HG03095 (cell line): ENCODE data around the gene RPS6KB1.
"Not testable (repeated sequence)": the region's sequence is repeated elsewhere in the genome, so short reads cannot be mapped to it uniquely, and the experiment has no call there.

Source experiments
- ATAC-seq: cut with Tn5 transposase; IDR thresholded peaks from one replicate; pipeline ENCODE4 v1.9.1; 2021; ENCODE audit warnings: moderate library complexity; ENCODE audit not compliant: unreplicated experiment

The RPS6KB1 gene

DNA sequence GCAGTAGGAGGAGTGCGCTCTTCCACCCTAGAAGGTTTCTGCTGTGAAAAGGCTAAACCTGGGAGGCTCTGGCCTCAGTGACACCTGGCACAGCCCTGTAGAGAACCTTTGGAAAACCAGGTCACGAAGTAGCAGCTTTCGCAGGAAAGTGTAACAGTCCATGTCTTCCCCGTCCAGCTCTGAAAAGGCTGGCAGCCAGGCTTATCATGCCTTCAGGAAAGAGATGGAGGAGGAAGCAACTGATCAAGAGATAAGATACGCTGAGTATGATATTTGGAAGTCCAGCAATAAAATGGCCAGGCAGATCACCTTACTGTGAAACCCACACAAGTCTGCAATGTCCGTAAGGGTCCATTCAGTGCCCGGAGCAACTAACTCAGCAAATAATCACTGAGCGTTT is 22.4 kb upstream of the RPS6KB1 start:
- ATAC-seq: no peak

- no peak for ATAC-seq
Measured at GRCh38 chr17:59872351-59872750, 20.6 kb upstream of the RPS6KB1 start.

DNA sequence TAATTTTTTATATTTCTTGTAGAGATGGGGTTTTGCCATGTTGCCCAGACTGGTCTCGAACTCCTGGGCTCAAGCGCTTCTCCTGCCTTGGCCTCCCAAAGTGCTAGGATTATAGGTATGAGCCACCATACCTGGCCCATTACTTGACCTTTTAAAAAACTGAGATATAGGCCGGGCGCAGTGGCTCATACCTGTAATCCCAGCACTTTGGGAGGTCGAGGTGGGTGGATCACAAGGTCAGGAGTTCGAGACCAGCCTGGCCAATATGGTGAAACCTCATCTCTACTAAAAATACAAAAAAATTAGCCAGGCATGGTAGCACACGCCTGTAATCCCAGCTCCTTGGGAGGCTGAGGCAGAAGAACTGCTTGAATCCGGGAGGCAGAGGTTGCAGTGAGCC is 19.5 kb upstream of the RPS6KB1 start:
- not testable (repeated sequence) for ATAC-seq

DNA sequence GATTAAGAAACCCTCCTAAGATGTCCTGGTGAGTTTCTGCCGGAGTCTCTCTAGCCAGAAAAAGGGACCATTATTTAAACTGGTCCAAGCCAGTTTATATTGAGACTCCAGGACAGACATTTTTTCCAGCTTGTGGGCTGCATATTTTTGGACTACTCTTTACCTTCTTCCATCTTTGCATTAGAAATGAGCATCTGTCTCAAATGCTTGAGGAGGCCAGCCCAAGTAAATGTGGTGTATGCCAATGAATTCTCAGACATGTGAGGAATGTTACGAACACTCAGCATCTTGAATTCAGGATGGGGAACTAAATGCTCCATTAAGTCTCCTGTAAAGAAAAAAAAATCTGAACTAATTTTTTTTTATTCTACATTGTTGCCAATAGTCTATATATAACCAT is 18.5 kb upstream of the RPS6KB1 start:
- no peak for ATAC-seq

- ATAC-seq: no peak
Measured at GRCh38 chr17:59876107-59876506, 16.8 kb upstream of the RPS6KB1 start.

DNA sequence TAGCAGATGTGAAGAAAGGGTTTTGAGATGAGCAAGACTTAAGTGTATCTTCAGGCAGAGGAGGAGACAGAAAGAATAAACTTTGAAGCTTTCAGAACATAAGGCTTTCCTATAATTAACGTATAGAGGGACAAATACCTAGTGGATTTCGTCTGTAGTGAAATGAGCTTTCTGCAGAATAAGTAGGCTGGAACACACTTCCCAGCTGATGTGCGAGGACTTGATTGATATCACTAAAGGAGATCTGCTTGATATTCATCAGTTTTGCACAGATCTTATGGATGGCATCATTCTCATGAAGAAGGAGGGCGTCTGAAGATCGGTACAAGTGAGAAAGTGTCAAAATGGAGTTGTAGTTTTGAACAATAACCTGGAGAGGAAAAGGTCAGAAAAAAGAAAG is 15.0 kb upstream of the RPS6KB1 start:
- ATAC-seq: no peak

DNA sequence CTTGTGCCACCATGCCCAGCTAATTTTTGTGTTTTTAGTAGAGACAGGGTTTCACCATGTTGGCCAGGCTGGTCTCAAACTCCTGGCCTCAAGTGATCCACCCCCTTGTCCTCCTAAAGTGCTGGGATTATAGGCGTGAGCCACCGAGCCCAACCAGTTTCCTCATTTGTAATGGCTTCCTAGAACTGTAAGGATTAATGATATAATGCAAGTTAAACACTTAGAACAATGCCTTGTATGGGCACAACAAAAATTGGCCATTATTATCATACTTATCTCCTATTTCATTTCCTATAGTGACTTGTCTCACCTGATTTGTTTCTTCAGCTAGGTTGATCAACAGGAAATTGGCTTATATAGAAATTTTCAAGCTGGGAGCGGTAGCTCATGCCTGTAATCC is 14.3 kb upstream of the RPS6KB1 start:
- no peak for ATAC-seq

GRCh38 chr17:59884861-59885260 is 8.1 kb upstream of the RPS6KB1 start:
- no peak for ATAC-seq

DNA sequence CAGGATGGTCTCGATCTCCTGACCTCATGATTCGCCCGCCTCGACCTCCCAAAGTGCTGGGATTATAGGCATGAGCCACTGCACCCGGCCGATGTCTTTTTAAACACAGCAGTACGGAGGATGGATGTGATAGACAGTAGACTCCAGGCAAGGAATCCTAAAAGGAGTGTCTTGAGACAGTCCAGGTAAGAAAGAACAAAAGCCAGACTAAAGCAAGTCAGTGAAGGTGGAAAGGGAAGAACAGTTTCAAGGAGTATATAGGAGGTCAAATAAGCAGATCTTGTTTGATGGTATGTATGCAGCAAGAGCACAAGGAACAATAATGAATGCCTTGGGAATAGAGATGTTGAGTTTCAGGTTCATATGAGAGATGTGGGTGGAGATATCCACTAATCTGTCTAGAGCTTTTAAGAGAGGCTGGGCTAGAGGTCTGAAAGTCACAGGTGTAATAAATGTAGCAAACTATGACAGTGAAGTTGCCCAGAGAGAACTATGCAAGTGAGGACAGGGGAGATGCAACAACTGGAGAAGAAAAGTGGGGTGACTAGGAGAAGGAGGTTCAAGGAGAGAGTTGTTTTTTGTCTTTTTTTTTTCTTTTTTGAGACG is 4.7 kb upstream of the RPS6KB1 start:
- ATAC-seq: no peak

DNA sequence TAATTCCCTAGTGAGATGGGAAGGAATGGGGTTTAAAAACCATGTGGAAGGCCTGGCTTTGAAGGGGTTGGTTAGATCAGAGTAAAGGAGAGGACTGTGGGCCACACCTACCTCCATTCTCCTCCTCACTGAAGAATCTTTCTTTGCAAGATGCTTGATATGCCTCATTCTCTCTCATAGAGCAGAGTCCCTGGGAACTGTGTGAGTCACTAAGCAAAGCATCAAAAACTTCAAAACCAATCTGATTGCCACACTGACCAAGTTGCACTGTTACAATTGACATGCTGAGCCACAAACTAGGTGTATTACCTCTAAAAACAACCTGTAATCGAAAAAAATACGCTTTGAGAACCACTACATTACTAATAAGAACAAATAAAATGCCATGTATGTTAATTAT is 2.2 kb upstream of the RPS6KB1 start:
- no peak for ATAC-seq

GRCh38 chr17:59892251-59892923 is 534 bp upstream of the RPS6KB1 start:
- ATAC-seq: peak; percentile 51

GRCh38 chr17:59893676-59894100 is 767 bp downstream of the RPS6KB1 start:
- ATAC-seq: no peak

DNA sequence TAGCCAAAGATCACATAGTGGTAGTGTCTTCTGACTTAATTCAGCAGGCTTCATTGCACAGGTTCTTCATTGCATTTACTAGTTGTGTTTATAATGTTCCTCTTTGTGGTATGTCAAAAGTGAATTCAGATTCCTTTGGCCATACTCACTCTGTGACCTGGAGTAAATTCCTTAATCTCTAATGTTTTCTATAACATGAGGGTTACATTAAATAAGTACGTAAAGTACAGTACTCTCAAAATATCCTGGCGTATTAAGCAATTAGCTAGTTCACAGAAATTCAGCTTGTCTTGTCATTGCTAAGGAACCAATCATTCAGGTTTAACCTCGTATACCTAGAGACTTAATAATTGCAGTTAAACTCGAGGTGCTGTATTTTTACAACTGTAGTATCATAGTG is 4.2 kb downstream of the RPS6KB1 start:
- ATAC-seq: no peak

DNA sequence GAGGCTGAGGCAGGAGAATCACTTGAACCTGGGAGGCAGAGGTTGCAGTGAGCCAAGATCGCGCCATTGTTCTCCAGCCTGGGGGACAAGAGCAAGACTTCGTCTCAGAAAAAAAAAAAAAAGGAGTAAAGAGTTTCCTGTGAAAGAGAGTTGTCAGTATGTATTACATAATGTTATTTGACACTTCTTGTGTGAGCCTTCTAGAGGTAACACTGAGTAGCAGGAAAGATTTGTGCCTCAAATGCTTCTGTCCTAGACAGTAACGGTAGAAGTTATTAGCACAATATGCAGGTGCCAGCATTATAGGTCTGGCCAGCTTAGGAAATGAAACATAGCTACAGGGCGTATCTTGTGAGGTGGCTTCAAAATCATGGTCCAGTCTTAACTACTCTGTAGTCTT is 6.2 kb downstream of the RPS6KB1 start:
- ATAC-seq: no peak

DNA sequence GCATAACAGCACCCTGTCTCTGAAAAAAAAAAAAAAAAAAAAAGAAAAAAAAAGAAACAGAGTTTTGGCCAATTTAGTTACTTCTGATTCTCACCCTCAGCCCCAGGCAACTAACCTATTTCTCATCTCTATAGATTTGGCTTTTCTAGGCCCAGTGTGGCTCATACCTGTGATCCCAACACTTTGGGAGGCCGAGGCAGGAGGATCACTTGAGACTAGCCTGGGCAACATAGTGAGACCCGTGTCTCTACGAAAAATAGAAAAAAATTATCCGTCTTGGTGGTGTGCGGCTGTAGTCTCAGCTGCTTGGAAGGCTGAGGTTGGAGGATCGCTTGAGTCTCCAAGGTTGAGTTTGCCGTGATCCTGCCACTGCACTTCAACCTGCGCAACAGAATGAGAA is 8.7 kb downstream of the RPS6KB1 start:
- no peak for ATAC-seq

DNA sequence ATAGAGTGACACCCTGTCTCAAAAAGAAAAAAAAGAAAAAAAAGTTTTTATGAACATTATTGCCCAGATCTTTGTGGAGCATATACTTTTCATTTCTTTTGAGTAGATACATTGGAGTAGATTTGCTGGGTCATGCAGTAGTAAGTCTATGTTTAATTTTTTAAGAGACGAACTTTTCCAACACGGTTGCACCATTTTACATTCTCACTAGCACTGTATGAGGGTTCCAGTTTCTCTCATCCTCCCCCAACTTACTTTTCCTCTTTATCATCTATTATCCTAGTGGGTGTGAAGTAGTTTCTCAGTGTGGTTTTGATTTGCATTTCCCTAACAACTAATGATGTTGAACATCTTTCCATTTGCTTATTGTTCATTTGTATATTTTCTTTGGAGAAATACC is 10.5 kb downstream of the RPS6KB1 start:
- no peak for ATAC-seq

GRCh38 chr17:59907467-59907866 is 14.5 kb downstream of the RPS6KB1 start:
- ATAC-seq: no peak

DNA sequence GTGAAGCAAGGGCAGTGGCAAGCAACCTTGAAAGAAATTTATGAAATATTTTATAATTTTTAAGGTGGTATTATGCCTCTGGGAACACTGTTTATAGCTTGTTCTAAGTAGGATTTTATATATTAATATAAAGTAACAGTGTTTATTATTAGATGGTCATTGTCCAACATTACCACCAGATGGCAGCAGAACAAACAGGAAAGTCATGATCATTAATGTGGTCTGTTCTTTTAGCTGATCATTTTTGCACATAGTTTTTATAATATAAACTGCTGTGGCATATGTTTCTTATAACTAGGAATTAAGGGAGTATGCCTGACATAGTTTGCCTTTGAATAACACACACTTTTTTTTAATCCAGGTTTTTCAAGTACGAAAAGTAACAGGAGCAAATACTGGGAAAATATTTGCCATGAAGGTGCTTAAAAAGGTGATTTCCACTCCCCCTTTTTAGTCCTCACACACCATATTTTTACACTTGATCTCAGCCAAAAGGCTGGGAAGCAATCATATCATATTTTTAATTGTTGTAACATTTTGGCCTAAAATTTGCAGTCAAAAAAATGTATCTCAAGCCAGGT is 21.4 kb downstream of the RPS6KB1 start:
- no peak for ATAC-seq

- ATAC-seq: no peak
Measured at GRCh38 chr17:59916446-59916845, 23.5 kb downstream of the RPS6KB1 start.

DNA sequence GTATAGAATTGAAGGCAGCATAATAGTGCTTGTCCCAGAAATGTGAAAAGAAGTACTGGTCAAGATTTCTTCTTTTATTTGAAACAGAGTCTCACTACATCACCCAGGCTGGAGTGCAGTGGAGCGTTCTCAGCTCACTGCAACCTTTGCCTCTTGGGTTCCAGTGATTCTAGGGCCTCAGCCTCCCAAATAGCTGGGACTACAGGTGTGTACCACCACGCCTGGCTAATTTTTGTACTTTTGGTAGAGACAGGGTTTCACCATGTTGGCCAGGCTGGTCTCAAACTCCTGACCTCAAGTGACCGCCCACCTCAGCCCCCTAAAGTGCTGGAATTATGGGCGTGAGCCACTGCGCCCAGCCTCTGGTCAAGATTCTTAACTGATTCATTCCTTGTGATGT is 27.7 kb downstream of the RPS6KB1 start:
- not testable (repeated sequence) for ATAC-seq

DNA sequence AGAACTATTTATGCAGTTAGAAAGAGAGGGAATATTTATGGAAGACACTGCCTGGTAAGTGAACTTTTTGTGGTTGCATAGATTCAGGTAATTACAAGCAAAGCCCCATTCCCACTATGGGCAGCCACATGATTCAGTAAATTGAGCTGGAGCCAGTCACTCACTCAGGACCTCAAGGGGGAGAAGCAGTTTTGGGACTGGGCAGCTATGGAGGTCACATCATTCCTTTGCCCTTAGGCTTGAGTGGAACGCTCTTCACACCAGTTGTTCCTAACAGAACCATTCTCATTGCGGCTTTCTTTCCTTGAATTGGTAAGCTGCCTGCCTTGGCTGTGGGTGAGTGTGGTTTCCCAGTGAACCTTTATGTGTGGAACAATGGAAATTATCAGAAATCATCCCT is 37.2 kb downstream of the RPS6KB1 start:
- not testable (repeated sequence) for ATAC-seq

DNA sequence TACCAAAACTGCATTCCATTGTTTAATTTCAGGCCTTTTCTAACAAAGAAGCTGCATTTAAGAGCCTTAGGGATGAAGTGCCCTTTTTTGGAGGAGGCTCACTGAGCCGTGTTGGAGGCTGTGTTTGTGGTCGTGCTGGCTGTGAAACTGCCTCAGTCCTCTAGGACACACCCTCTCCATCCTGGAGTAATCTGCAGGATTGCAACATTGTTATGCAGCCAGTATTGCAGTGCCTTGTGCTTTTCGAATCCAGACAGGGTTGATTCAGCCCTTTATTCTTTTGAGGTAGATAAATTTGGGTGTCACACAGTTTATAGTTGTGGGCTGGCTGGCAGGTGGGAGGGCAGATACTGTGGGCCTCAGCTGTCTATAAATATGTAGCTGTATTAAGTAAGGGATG is 37.8 kb downstream of the RPS6KB1 start:
- ATAC-seq: not testable (repeated sequence)

- not testable (repeated sequence) for ATAC-seq
Measured at GRCh38 chr17:59933317-59933716, 40.4 kb downstream of the RPS6KB1 start.
